Fibroblast of skin of left quadriceps (primary cell): ENCODE measurements around the gene CEP55.
"Not testable (repeated sequence)": the region's sequence is repeated elsewhere in the genome, so short reads cannot be mapped to it uniquely, and the experiment has no call there.

Experiments
- DNase-seq, 2 experiments: peaks; one replicate each; pipeline ENCODE4 v3.0.0-alpha.2; 2013; ENCODE audit warnings: low read depth in 2 of 2

Gene CEP55

GRCh38 chr10:93513091-93513490 is 16.7 kb downstream of the CEP55 start:
- DNase-seq: no peak

DNA sequence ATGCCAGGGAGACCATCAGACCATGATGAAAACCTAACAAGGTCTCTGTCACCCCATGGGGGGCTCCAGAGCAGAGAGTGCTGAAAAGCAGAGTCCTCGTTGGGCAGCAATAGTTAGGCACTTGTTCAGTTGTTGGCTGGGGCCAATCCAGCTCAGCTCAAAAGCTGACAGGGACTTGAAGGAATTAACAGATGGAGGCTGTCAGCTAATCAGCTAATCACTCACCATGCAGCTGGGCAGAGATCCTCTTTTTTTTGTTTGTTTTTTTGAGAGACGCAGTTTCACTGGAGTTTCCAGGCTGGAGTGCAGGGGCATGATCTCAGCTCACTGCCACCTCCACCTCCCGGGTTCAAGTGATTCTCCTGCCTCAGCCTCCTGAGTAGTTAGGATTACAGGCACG is 18.1 kb downstream of the CEP55 start:
- no peak for DNase-seq

GRCh38 chr10:93515071-93516005 is 18.9 kb downstream of the CEP55 start:
- DNase-seq: no peak

DNA sequence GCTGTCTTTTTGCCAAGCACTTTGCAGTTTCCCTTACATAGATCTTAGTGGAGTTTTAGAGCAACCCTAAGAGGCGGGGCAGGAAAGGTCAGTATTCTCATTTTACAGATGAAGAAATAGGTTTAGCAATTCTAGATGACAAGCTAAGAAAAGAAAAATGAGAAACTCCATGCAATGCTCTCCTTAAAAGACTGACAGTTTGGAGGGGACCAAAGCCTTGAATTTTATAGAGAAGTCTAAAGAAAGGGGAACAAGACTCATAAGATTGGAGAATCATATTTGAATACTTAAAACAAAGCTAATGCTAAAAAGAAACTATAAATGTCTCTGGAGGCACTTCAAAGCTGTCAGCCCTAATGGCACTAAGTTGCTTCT is 19.6 kb downstream of the CEP55 start:
- no peak for DNase-seq

DNA sequence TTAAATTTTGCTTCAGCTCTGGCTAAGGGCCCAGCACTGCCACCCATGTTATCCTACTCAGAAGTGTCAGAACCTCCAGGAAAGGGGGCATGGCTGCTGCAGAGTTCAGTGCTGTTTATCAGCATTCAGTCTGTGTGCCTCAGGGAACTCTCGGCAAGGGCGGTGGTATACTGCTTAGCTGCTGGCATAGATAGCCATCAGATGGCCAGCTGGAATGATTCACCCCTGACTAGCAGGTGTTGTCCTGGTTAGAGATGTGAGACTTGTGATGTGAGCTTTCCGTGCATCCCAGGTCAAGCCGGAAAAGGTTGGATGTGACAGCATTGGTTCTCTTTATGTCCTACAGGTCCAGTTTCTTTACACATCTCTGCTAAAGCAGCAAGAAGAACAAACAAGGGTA is 22.1 kb downstream of the CEP55 start:
- DNase-seq: no peak

DNA sequence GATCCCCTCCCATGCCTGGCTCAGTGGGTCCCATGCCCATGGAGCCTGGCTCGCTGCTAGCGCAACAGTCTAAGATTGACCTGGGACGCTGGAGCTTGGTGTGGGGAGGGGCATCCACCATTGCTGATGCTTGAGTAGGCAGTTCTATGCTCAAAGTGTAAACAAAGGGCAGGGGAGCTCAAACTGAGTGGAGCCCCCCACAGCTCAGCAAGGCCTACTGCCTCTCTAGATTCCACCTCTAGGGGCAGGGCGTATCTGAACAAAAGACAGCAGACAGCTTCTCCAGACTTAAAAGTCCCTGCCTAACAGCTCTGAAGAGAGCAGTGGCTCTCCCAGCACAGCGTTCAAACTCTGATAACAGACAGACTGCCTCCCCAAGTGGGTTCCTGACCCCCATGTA is 38.9 kb downstream of the CEP55 start:
- no peak for DNase-seq

- not testable (repeated sequence) for DNase-seq
Measured at GRCh38 chr10:93540871-93541270, 44.5 kb downstream of the CEP55 start.

- no peak for DNase-seq
Measured at GRCh38 chr10:93541402-93542357, 45.3 kb downstream of the CEP55 start.

- no peak for DNase-seq
Measured at GRCh38 chr10:93542358-93542791, 46.0 kb downstream of the CEP55 start.

- DNase-seq: not testable (repeated sequence)
Measured at GRCh38 chr10:93546995-93547394, 50.6 kb downstream of the CEP55 start.

DNA sequence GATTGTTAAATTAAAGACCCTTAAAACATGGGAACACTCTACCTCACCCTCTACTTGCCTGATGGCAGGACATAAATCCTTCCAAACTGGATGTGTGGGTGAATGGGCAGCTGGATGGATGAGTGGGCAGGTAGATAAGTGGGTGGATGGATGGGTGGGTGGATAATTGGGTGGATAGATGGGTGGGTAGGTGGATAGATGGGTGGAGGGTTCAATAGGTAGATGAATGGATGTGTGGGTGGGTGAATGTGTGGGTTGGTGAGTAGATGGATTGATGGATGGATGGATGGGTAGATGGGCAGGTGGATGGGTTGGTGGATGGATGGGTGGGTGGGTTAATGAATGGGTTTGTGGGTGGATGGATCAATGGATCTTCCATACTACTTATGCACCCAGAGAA is 51.1 kb downstream of the CEP55 start:
- DNase-seq: no peak

GRCh38 chr10:93548376-93549071 is 52.1 kb downstream of the CEP55 start:
- DNase-seq: no peak

- no peak for DNase-seq
Measured at GRCh38 chr10:93550606-93551005, 54.2 kb downstream of the CEP55 start.

- DNase-seq: no peak
Measured at GRCh38 chr10:93552780-93553179, 56.4 kb downstream of the CEP55 start.

DNA sequence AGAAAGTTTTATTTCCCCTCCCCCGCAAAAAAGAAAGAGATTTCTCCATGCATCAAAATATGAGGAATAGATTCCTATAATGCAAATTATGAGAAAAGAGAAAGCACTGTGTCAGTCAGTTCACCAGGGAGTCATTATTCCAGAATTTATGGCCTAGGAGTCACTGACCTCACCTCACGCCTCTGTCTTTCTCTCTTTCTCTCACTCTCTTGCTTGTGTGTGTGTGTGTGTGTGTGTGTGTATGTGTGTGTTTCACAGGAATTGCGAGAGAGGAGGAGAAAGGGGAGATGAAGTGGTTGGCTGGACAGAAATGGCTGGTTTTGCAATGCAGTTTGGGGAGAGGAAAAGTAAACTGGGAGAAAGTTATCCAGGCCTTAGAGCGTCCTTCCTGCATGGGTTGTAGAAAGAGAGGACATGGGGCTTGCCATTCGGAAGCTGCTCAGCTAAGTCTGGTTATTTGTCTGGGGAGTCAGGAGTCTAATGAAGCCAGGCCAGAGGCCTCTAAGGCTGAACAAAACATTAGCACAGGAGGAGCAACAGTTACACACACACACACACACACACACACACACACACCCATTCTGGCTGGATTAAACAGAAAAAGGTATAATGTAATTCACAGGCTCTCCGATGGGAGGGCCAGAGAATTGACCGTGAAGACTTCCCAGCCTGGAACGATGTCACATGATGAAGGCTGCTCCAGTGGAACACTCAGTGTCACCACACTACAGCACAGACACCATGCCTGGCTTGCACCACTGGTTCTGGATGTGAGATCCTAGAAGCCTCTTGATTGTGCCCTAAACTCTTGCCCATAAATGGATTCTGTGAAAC is 57.3 kb downstream of the CEP55 start:
- DNase-seq: no peak

GRCh38 chr10:93554316-93554663 is 57.9 kb downstream of the CEP55 start:
- DNase-seq: no peak

GRCh38 chr10:93554760-93555432 is 58.5 kb downstream of the CEP55 start:
- DNase-seq: no peak

- DNase-seq: no peak
Measured at GRCh38 chr10:93559490-93559889, 63.1 kb downstream of the CEP55 start.

GRCh38 chr10:93560541-93560940 is 64.1 kb downstream of the CEP55 start:
- DNase-seq: no peak

- DNase-seq: no peak
Measured at GRCh38 chr10:93565446-93565845, 69.0 kb downstream of the CEP55 start.
